HEK293T (cell line): ENCODE measurements around the gene PEX26.
A peak's percentile ranks its signal among the peaks of the same experiment; 100 is the strongest.

Source experiments
- CTCF ChIA-PET: fragments of 350-600 bp; formaldehyde crosslinking; extraction: SDS; loops from one replicate; lab custom pipeline; 2021; ENCODE audit warnings: antibody characterized with exemption, inconsistent platforms; lab: Yijun Ruan, JAX
- POLR2A ChIA-PET: fragments of 350-600 bp; formaldehyde crosslinking; extraction: SDS; loops from one replicate; lab custom pipeline; 2020; ENCODE audit warnings: antibody characterized with exemption, inconsistent platforms; lab: Yijun Ruan, JAX
- DNase-seq: peaks from one replicate; pipeline ENCODE4 v3.0.0; 2012; ENCODE audit warnings: mixed read lengths; ENCODE audit errors: extremely low spot score
- ARNT ChIP-seq: fragments of 450-650 bp; IDR thresholded peaks from 2 replicates; pipeline ENCODE4 v1.6.1; 2017; ENCODE audit warnings: mild to moderate bottlenecking
- BHLHE40 ChIP-seq: fragments of 450-650 bp; IDR thresholded peaks from 2 replicates; pipeline ENCODE4 v1.6.1; 2016; ENCODE audit warnings: mild to moderate bottlenecking, moderate library complexity, borderline replicate concordance
- CTBP1 ChIP-seq: fragments of 450-650 bp; IDR thresholded peaks from 2 replicates; pipeline ENCODE4 v1.6.1; 2016; ENCODE audit warnings: borderline replicate concordance
- ELF4 ChIP-seq: fragments of 450-650 bp; IDR thresholded peaks from 2 replicates; pipeline ENCODE4 v1.6.1; 2017; ENCODE audit warnings: antibody characterized with exemption
- FOXA1 ChIP-seq: fragments of 450-650 bp; IDR thresholded peaks from 2 replicates; pipeline ENCODE4 v1.6.1; 2016; ENCODE audit warnings: mild to moderate bottlenecking
- FOXK2 ChIP-seq: fragments of 450-650 bp; IDR thresholded peaks from 2 replicates; pipeline ENCODE4 v1.6.1; 2016; ENCODE audit warnings: mild to moderate bottlenecking
- FOXM1 ChIP-seq: fragments of 450-650 bp; IDR thresholded peaks from 2 replicates; pipeline ENCODE4 v1.6.1; 2017; ENCODE audit warnings: mild to moderate bottlenecking, borderline replicate concordance
- HDGF ChIP-seq: fragments of 450-650 bp; IDR thresholded peaks from 2 replicates; pipeline ENCODE4 v1.6.1; 2017; ENCODE audit warnings: antibody characterized with exemption, borderline replicate concordance
- L3MBTL2 ChIP-seq: fragments of 450-650 bp; conservative IDR thresholded peaks from 2 replicates; pipeline ENCODE4 v1.6.1; 2016; ENCODE audit warnings: mild to moderate bottlenecking
- LEF1 ChIP-seq: fragments of 450-650 bp; IDR thresholded peaks from 2 replicates; pipeline ENCODE4 v1.6.1; 2017; ENCODE audit warnings: mild to moderate bottlenecking, borderline replicate concordance
- NFRKB ChIP-seq: fragments of 450-650 bp; IDR thresholded peaks from 2 replicates; pipeline ENCODE4 v1.6.1; 2016; ENCODE audit warnings: mild to moderate bottlenecking, moderate library complexity
- SP1 ChIP-seq: fragments of 450-650 bp; IDR thresholded peaks from 2 replicates; pipeline ENCODE4 v1.6.1; 2017
- SUZ12 ChIP-seq: fragments of 450-650 bp; IDR thresholded peaks from 2 replicates; pipeline ENCODE4 v1.6.1; 2016; ENCODE audit warnings: mild to moderate bottlenecking
- TARDBP ChIP-seq: fragments of 450-650 bp; IDR thresholded peaks from 2 replicates; pipeline ENCODE4 v1.6.1; 2016
- ZNF384 ChIP-seq: fragments of 450-650 bp; IDR thresholded peaks from 2 replicates; pipeline ENCODE4 v1.6.1; 2016
- TF ChIP-seq, protein P1 (sequence below): fragments of 450-650 bp; IDR thresholded peaks from 2 replicates; pipeline ENCODE4 v1.6.1; 2016

Gene PEX26

GRCh38 chr22:18145676-18146388, 68.0 kb downstream of the PEX26 start:
- TF ChIP-seq CTBP1 (no peak), FOXM1 (no peak), SP1 (no peak), FOXK2 (no peak), HDGF (no peak), BHLHE40 (no peak)
- ChIA-PET CTCF (no interaction called here), POLR2A (no interaction called here)
- no peak for DNase-seq

- ChIA-PET POLR2A (no interaction called here), CTCF (no interaction called here)
- DNase-seq: no peak
- TF ChIP-seq FOXA1 (no peak), BHLHE40 (no peak)
- TF ChIP-seq, protein P1, sequence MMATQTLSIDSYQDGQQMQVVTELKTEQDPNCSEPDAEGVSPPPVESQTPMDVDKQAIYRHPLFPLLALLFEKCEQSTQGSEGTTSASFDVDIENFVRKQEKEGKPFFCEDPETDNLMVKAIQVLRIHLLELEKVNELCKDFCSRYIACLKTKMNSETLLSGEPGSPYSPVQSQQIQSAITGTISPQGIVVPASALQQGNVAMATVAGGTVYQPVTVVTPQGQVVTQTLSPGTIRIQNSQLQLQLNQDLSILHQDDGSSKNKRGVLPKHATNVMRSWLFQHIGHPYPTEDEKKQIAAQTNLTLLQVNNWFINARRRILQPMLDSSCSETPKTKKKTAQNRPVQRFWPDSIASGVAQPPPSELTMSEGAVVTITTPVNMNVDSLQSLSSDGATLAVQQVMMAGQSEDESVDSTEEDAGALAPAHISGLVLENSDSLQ: peak; percentile 64
Measured at GRCh38 chr22:18146389-18146753, 68.6 kb downstream of the PEX26 start.

- ChIA-PET CTCF (no interaction called here), POLR2A (no interaction called here)
- no peak for DNase-seq
- TF ChIP-seq FOXA1 (no peak), FOXK2 (no peak), SP1 (no peak), BHLHE40 (no peak), HDGF (no peak), NFRKB (no peak), FOXM1 (no peak), ZNF384 (no peak), ARNT (no peak), SUZ12 (no peak), ELF4 (no peak), TARDBP (no peak), L3MBTL2 (no peak)
- TF ChIP-seq, protein P1: no peak
Measured at GRCh38 chr22:18147791-18148190, 70.0 kb downstream of the PEX26 start.

GRCh38 chr22:18148293-18148965, 70.6 kb downstream of the PEX26 start:
- CTCF ChIA-PET: no interaction called here
- POLR2A ChIA-PET: no interaction called here
- TF ChIP-seq HDGF: no peak
- TF ChIP-seq SUZ12: no peak
- no peak for TF ChIP-seq LEF1
- no peak for TF ChIP-seq ZNF384
- no peak for TF ChIP-seq SP1
- TF ChIP-seq, protein P1: no peak
- TF ChIP-seq L3MBTL2: no peak
- TF ChIP-seq FOXA1: no peak
- no peak for TF ChIP-seq ELF4
- no peak for DNase-seq

GRCh38 chr22:18152519-18152918, 74.7 kb downstream of the PEX26 start:
- TF ChIP-seq FOXK2 (no peak), FOXM1 (no peak), HDGF (no peak), L3MBTL2 (no peak)
- ChIA-PET CTCF (no interaction called here), POLR2A (no interaction called here)
- no peak for DNase-seq

DNA sequence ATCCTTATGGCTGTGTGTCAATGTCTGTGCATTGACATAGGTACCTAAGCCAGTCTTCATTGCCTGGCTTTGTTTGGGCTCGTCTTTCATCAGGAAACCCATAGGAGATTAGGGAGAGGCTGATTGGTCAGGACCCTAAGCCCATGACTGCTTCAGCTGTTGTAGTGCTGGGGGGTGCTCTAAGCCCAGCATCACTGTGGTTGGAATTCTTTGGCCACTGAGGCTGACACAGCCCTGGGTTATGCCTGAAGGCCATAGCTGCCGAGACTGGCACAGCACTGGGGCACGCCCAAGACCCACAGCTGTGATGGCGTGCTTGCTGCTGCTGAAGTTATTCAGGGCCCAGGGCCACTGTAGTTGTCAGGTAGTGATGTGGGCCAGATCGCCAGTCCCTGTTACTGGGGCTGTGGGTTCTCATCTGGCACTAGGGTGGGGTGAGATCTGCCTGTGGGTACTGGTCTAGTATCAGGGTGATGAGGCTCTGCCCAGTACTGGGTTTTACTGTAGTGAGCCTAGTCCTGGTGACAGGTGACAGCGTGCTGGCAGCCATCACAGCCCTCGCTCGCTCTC, 77.1 kb downstream of the PEX26 start:
- CTCF ChIA-PET: no interaction called here
- DNase-seq: no peak
- TF ChIP-seq BHLHE40: no peak
- TF ChIP-seq FOXK2: no peak
- no peak for TF ChIP-seq ELF4
- no peak for TF ChIP-seq SP1
- POLR2A ChIA-PET: no interaction called here
